Measurements from ENCODE around the gene ADGRL2.

DNA sequence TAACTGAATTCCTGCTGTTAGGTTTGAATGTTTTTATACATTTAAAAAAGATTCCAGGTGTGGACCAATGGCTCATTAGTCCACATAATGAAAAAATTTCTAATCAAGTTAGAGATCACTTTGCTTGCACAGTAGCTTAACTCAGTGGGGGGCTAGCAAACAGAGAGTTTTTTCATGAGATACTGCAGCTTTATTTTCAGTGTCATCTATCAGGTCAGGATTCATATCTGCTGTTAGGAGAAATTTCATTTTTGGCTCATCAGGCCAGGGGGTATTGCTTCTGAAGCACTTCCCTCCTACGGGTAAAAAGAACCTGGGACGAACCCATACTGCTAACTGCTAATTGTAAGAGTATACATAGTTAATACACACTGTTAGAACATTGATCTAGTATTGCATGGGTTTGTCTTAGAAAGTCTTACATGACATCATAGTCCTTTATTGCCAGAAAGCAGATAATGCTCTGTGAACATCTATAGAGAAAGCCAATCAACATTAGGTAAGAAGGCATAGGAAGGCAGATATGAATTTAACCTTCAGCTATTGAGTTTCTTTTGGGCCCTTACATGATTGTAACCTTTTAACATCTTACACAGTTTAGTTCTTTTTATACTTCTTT, 38.0 kb downstream of the ADGRL2 start:
- TF ChIP-seq POLR2AphosphoS5 (IDR thresholded peaks at IDR 0.05; ENCODE audit: low read depth) (no peak), EZH2 (IDR thresholded peaks at IDR 0.05; ENCODE audit: low read depth, unreplicated experiment) (no peak), EZH2phosphoT487 (IDR thresholded peaks at IDR 0.05; ENCODE audit: unreplicated experiment) (no peak), JUNB (IDR thresholded peaks at IDR 0.05; ENCODE audit: unreplicated experiment) (no peak), CREB1 (CRISPR knock-in tag; IDR thresholded peaks at IDR 0.05; ENCODE audit: low read depth) (no peak)
- TF ChIP-seq, protein P1, sequence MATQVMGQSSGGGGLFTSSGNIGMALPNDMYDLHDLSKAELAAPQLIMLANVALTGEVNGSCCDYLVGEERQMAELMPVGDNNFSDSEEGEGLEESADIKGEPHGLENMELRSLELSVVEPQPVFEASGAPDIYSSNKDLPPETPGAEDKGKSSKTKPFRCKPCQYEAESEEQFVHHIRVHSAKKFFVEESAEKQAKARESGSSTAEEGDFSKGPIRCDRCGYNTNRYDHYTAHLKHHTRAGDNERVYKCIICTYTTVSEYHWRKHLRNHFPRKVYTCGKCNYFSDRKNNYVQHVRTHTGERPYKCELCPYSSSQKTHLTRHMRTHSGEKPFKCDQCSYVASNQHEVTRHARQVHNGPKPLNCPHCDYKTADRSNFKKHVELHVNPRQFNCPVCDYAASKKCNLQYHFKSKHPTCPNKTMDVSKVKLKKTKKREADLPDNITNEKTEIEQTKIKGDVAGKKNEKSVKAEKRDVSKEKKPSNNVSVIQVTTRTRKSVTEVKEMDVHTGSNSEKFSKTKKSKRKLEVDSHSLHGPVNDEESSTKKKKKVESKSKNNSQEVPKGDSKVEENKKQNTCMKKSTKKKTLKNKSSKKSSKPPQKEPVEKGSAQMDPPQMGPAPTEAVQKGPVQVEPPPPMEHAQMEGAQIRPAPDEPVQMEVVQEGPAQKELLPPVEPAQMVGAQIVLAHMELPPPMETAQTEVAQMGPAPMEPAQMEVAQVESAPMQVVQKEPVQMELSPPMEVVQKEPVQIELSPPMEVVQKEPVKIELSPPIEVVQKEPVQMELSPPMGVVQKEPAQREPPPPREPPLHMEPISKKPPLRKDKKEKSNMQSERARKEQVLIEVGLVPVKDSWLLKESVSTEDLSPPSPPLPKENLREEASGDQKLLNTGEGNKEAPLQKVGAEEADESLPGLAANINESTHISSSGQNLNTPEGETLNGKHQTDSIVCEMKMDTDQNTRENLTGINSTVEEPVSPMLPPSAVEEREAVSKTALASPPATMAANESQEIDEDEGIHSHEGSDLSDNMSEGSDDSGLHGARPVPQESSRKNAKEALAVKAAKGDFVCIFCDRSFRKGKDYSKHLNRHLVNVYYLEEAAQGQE (IDR thresholded peaks at IDR 0.05; ENCODE audit: unreplicated experiment) = no peak
- TF ChIP-seq, protein P2, sequence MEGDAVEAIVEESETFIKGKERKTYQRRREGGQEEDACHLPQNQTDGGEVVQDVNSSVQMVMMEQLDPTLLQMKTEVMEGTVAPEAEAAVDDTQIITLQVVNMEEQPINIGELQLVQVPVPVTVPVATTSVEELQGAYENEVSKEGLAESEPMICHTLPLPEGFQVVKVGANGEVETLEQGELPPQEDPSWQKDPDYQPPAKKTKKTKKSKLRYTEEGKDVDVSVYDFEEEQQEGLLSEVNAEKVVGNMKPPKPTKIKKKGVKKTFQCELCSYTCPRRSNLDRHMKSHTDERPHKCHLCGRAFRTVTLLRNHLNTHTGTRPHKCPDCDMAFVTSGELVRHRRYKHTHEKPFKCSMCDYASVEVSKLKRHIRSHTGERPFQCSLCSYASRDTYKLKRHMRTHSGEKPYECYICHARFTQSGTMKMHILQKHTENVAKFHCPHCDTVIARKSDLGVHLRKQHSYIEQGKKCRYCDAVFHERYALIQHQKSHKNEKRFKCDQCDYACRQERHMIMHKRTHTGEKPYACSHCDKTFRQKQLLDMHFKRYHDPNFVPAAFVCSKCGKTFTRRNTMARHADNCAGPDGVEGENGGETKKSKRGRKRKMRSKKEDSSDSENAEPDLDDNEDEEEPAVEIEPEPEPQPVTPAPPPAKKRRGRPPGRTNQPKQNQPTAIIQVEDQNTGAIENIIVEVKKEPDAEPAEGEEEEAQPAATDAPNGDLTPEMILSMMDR (conservative IDR thresholded peaks at IDR 0.05; ENCODE audit: low read depth in 2 of 2) = no peak
- TF ChIP-seq, protein P3, sequence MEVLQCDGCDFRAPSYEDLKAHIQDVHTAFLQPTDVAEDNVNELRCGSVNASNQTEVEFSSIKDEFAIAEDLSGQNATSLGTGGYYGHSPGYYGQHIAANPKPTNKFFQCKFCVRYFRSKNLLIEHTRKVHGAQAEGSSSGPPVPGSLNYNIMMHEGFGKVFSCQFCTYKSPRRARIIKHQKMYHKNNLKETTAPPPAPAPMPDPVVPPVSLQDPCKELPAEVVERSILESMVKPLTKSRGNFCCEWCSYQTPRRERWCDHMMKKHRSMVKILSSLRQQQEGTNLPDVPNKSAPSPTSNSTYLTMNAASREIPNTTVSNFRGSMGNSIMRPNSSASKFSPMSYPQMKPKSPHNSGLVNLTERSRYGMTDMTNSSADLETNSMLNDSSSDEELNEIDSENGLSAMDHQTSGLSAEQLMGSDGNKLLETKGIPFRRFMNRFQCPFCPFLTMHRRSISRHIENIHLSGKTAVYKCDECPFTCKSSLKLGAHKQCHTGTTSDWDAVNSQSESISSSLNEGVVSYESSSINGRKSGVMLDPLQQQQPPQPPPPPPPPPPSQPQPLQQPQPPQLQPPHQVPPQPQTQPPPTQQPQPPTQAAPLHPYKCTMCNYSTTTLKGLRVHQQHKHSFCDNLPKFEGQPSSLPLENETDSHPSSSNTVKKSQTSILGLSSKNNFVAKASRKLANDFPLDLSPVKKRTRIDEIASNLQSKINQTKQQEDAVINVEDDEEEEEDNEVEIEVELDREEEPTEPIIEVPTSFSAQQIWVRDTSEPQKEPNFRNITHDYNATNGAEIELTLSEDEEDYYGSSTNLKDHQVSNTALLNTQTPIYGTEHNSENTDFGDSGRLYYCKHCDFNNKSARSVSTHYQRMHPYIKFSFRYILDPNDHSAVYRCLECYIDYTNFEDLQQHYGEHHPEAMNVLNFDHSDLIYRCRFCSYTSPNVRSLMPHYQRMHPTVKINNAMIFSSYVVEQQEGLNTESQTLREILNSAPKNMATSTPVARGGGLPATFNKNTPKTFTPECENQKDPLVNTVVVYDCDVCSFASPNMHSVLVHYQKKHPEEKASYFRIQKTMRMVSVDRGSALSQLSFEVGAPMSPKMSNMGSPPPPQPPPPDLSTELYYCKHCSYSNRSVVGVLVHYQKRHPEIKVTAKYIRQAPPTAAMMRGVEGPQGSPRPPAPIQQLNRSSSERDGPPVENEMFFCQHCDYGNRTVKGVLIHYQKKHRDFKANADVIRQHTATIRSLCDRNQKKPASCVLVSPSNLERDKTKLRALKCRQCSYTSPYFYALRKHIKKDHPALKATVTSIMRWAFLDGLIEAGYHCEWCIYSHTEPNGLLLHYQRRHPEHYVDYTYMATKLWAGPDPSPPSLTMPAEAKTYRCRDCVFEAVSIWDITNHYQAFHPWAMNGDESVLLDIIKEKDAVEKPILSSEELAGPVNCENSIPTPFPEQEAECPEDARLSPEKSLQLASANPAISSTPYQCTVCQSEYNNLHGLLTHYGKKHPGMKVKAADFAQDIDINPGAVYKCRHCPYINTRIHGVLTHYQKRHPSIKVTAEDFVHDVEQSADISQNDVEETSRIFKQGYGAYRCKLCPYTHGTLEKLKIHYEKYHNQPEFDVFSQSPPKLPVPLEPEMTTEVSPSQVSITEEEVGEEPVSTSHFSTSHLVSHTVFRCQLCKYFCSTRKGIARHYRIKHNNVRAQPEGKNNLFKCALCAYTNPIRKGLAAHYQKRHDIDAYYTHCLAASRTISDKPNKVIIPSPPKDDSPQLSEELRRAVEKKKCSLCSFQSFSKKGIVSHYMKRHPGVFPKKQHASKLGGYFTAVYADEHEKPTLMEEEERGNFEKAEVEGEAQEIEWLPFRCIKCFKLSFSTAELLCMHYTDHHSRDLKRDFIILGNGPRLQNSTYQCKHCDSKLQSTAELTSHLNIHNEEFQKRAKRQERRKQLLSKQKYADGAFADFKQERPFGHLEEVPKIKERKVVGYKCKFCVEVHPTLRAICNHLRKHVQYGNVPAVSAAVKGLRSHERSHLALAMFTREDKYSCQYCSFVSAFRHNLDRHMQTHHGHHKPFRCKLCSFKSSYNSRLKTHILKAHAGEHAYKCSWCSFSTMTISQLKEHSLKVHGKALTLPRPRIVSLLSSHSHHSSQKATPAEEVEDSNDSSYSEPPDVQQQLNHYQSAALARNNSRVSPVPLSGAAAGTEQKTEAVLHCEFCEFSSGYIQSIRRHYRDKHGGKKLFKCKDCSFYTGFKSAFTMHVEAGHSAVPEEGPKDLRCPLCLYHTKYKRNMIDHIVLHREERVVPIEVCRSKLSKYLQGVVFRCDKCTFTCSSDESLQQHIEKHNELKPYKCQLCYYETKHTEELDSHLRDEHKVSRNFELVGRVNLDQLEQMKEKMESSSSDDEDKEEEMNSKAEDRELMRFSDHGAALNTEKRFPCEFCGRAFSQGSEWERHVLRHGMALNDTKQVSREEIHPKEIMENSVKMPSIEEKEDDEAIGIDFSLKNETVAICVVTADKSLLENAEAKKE (CRISPR knock-in tag; IDR thresholded peaks at IDR 0.05) = no peak
- TF ChIP-seq, protein P4, sequence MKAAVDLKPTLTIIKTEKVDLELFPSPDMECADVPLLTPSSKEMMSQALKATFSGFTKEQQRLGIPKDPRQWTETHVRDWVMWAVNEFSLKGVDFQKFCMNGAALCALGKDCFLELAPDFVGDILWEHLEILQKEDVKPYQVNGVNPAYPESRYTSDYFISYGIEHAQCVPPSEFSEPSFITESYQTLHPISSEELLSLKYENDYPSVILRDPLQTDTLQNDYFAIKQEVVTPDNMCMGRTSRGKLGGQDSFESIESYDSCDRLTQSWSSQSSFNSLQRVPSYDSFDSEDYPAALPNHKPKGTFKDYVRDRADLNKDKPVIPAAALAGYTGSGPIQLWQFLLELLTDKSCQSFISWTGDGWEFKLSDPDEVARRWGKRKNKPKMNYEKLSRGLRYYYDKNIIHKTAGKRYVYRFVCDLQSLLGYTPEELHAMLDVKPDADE (IDR thresholded peaks at IDR 0.05) = no peak
